Neuronal stem cell (in vitro differentiated cells): ENCODE measurements around the gene ZNF593.
A peak's percentile ranks its signal among the peaks of the same experiment; 100 is the strongest.

ENCODE experiments used
- DNase-seq: peaks from one replicate; pipeline ENCODE4 v3.0.0-alpha.2; 2013; ENCODE audit warnings: low spot score
- H2AFZ ChIP-seq: one replicate; pipeline ENCODE4 v1.6.1; 2013; ENCODE audit warnings: mild to moderate bottlenecking, low read length, inconsistent platforms
- H2AK5ac ChIP-seq: 2 replicates; pipeline ENCODE4 v1.6.1; 2013; ENCODE audit warnings: low read depth, mild to moderate bottlenecking, inconsistent platforms, low read length, moderate library complexity, mixed read lengths
- H2BK120ac ChIP-seq: 2 replicates; pipeline ENCODE4 v1.6.1; 2013; ENCODE audit warnings: low read depth, mild to moderate bottlenecking, inconsistent platforms, low read length, moderate library complexity, mixed read lengths
- H2BK12ac ChIP-seq: one replicate; pipeline ENCODE4 v1.6.1; 2013; ENCODE audit warnings: low read length, inconsistent platforms
- H2BK15ac ChIP-seq: 2 replicates; pipeline ENCODE4 v1.6.1; 2013; ENCODE audit warnings: mild to moderate bottlenecking, low read length, inconsistent platforms, mixed read lengths
- H2BK5ac ChIP-seq: one replicate; pipeline ENCODE4 v1.6.1; 2013; ENCODE audit warnings: inconsistent platforms, mild to moderate bottlenecking, low read length, moderate library complexity
- H3K14ac ChIP-seq: one replicate; pipeline ENCODE4 v1.6.1; 2013; ENCODE audit warnings: low read length, inconsistent platforms
- H3K18ac ChIP-seq: 2 replicates; pipeline ENCODE4 v1.6.1; 2013; ENCODE audit warnings: low read length, inconsistent platforms
- H3K23ac ChIP-seq: 2 replicates; pipeline ENCODE4 v1.6.1; 2013; ENCODE audit warnings: low read depth, mild to moderate bottlenecking, mixed read lengths, low read length, inconsistent platforms; ENCODE audit not compliant: poor library complexity
- H3K27ac ChIP-seq: replicated peaks from 3 replicates; pipeline ENCODE4 v1.5.1; 2013; ENCODE audit warnings: low read length, inconsistent platforms
- H3K27me3 ChIP-seq, 3 experiments: 2 replicates each; pipeline ENCODE4 v1.6.1; 2013; ENCODE audit warnings: low read length in 3 of 3, mild to moderate bottlenecking in 2 of 3, inconsistent platforms in 1 of 3, low read depth in 1 of 3, mixed read lengths in 1 of 3, moderate library complexity in 1 of 3; ENCODE audit not compliant: control insufficient read depth in 3 of 3, insufficient read depth in 3 of 3
- H3K36me3 ChIP-seq, 2 donors: replicated peaks in 1 of 2; 2 replicates each; pipeline ENCODE4 v1.6.1; 2013; ENCODE audit warnings: low read length in 2 of 2; ENCODE audit not compliant: control insufficient read depth in 2 of 2, insufficient read depth in 2 of 2
- H3K4ac ChIP-seq: 2 replicates; pipeline ENCODE4 v1.6.1; 2013; ENCODE audit warnings: inconsistent platforms, mild to moderate bottlenecking, low read length, moderate library complexity
- H3K4me1 ChIP-seq, 2 donors: 1 replicate in 1 of 2; 2 replicates in 1 of 2; pipeline ENCODE4 v1.6.1; 2013; ENCODE audit warnings: low read length in 2 of 2, low read depth in 1 of 2; ENCODE audit not compliant: control insufficient read depth in 2 of 2, insufficient read depth in 1 of 2
- H3K4me2 ChIP-seq: one replicate; pipeline ENCODE4 v1.6.1; 2013; ENCODE audit warnings: mild to moderate bottlenecking, low read length, inconsistent platforms; ENCODE audit not compliant: insufficient read depth, poor library complexity, severe bottlenecking
- H3K4me3 ChIP-seq, 2 donors: 2 replicates each; pipeline ENCODE4 v1.5.1; 2013; ENCODE audit warnings: low read length in 2 of 2, mild to moderate bottlenecking in 2 of 2, inconsistent platforms in 1 of 2, moderate library complexity in 1 of 2
- H3K79me1 ChIP-seq: one replicate; pipeline ENCODE4 v1.6.1; 2013; ENCODE audit warnings: low read depth, mild to moderate bottlenecking, inconsistent platforms, low read length, moderate library complexity
- H3K9ac ChIP-seq: one replicate; pipeline ENCODE4 v1.6.1; 2013; ENCODE audit warnings: mild to moderate bottlenecking, low read depth, low read length, inconsistent platforms; ENCODE audit not compliant: poor library complexity
- H3K9me3 ChIP-seq, 2 donors: replicated peaks in 1 of 2; 2 replicates each; pipeline versions ENCODE3 to v1.6.1; 2013; ENCODE audit warnings: low read length in 2 of 2, mild to moderate bottlenecking in 2 of 2, inconsistent platforms in 1 of 2, low read depth in 1 of 2, mixed read lengths in 1 of 2, moderate library complexity in 1 of 2; ENCODE audit not compliant: control insufficient read depth in 2 of 2, insufficient read depth in 1 of 2
- H4K8ac ChIP-seq: one replicate; pipeline ENCODE4 v1.6.1; 2013; ENCODE audit warnings: low read depth, mild to moderate bottlenecking, inconsistent platforms, low read length, moderate library complexity
- H4K91ac ChIP-seq: one replicate; pipeline ENCODE4 v1.6.1; 2013; ENCODE audit warnings: low read length, low read depth, mild to moderate bottlenecking, inconsistent platforms; ENCODE audit not compliant: poor library complexity
- WGBS, 2 donors: extraction: QIAGEN DNeasy Blood & Tissue Kit; methylation state at CpG; one replicate each; pipeline ENCODE4 v1.1.7; 2013; ENCODE audit warnings: missing lambda C conversion rate in 2 of 2, mixed read lengths in 1 of 2; ENCODE audit not compliant: insufficient read length in 2 of 2, insufficient replicate concordance in 1 of 2; ENCODE audit errors: extremely low coverage in 2 of 2; 5-methylcytosine and 5-hydroxymethylcytosine counted together

Gene ZNF593

DNA sequence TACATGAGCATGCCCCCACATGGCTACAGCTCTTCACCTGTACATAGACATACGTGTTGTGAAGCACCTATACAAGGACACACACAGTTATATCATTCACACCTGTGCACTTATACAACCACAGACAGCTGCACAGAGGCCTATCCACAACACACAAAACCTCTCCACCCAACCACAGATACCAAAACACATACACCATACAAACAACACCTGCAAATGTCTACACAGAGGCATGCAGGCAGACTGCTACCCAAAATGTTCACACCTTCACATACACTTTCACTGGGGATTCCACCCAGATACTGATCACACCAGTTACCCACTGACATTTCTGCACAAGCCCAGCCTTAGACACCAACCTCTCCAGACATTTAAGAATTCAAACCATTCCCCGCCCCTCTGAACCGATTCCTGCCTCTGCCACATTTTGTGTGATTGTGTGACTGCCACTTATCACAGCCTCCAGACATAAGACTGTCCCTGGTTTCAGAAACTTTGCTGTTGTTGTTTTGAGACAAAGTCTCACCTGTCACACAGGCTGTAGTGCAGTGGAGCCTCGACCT, 2.9 kb upstream of the ZNF593 start:
- H3K18ac ChIP-seq, result no peak overlapping the region
- no peak overlapping the region for H3K9ac ChIP-seq
- peaks cover 7 to 8% of the 10 kb centered on the region in 2 donors for H3K36me3 ChIP-seq
- H3K27ac ChIP-seq, result no peak overlapping the region
- H2BK15ac ChIP-seq, result peak overlapping the region; percentile 90
- peaks cover 3 to 19% (median 3%) of the 10 kb centered on the region in 3 experiments for H3K27me3 ChIP-seq
- H3K4me1 ChIP-seq, result peaks cover 28 to 49% of the 10 kb centered on the region in 2 donors
- WGBS, 2 donors, result no CpG with 5 or more reads among the region's 4 CpGs
- no peak overlapping the region for H3K14ac ChIP-seq
- no peak overlapping the region for H4K91ac ChIP-seq
- no peak for DNase-seq
- H3K4me2 ChIP-seq, result no peak overlapping the region
- no peak overlapping the region for H2BK12ac ChIP-seq
- H2BK120ac ChIP-seq, result no peak overlapping the region
- peaks cover 8% of the 10 kb centered on the region for H3K79me1 ChIP-seq
- H3K4ac ChIP-seq, result no peak overlapping the region
- no peak overlapping the region for H3K4me3 ChIP-seq
- no peak overlapping the region for H2BK5ac ChIP-seq
- no peaks in the 10 kb centered on the region for H3K9me3 ChIP-seq
- peak overlapping the region; percentile 66 for H2AK5ac ChIP-seq
- H3K23ac ChIP-seq, result no peak overlapping the region
- no peak overlapping the region for H4K8ac ChIP-seq
- no peak overlapping the region for H2AFZ ChIP-seq

DNA sequence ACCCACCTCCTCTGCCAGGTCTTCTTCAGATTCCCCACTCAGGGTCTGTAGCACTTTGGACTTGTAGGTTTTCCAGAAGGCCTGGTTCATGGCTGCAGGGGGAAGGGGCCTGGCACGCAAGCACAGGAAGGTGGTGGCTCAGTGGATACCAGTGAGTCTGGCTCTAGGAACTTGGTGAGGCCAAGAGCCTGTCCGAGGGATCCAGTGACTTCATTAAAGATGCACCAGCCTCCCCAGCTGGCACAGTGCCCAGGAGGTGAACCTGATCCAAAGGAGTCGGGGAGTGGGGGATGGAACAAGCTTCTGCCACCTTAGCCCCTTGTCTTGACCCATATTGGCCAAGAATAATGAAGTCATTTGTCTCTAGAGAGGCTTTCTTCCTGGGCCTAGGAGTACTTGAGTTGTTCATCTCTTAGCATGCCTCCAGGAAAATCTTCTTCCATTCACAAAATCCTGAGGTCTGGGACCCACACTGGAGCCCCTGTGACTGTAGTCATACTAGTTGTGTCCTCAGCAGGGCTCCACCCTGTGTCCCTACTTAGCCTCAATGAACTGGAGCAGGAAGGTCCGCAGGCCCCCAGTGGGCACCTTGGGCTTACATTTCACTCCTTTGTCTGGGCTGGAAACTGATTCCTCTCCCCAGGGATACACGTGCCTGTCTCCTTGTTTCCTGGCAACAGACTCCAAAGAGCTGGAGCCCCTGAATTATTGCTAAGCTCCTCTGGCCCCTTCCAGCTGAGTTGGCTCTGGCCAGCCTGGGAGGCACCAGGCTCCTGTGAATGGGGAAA, 1.1 kb upstream of the ZNF593 start, which contains the start of gene C1orf232:
Gene C1orf232, minus strand, starts transcription at position 554 of the 788 bp plus-strand sequence. Its CDS starts 464 bp downstream, at position 90.
- Histone ChIP-seq H2BK15ac (peak within 1 kb of the TSS; percentile 96), H2BK120ac (peak within 1 kb of the TSS; percentile 21), H4K91ac (peak within 1 kb of the TSS; percentile 92), H3K4me3 (peak within 1 kb of the TSS; percentile 70 to 87), H3K27ac (peak within 1 kb of the TSS; percentile 53), H3K18ac (peak within 1 kb of the TSS; percentile 95), H2BK5ac (peak within 1 kb of the TSS; percentile 99), H3K79me1 (peaks cover 8% of the 10 kb centered on the region), H3K9me3 (no peaks in the 10 kb centered on the region), H3K9ac (peak within 1 kb of the TSS; percentile 82), H2AK5ac (peak within 1 kb of the TSS; percentile 99), H3K4ac (peak within 1 kb of the TSS; percentile 53), H3K4me1 (peaks cover 28 to 48% of the 10 kb centered on the region in 2 donors), H3K27me3 (peaks cover 0 to 5% (median 3%) of the 10 kb centered on the region in 3 experiments), H2AFZ (peak within 1 kb of the TSS; percentile 97), H4K8ac (no peak within 1 kb of the TSS), H3K23ac (peak within 1 kb of the TSS; percentile 98), H3K36me3 (peaks cover 7 to 11% of the 10 kb centered on the region in 2 donors), H3K4me2 (peak within 1 kb of the TSS; percentile 98), H3K14ac (peak within 1 kb of the TSS; percentile 98), H2BK12ac (peak within 1 kb of the TSS; percentile 90)
- WGBS, 2 donors, result no CpG with 5 or more reads among the region's 5 CpGs
- DNase-seq, result no peak

DNA sequence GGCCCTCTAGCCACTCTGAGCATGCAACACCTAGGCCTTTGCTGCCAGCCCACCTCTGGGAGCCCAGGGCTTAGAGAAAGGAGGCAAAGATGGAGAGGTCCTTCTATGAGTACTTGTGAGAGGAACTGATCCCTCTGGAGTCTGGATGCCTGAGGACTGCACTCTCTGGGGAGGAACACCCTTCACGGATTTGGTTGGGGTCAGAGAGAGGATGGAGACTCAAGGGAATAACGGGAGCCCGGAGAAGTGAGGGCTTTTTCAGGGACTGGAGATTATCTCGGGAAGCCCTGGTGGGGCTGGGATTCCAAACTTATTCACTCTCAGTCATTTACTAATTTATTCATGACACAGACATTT, 532 bp upstream of the ZNF593 start:
- Histone ChIP-seq H2BK120ac (no peak overlapping the region), H3K9ac (no peak overlapping the region), H3K36me3 (peaks cover 7 to 11% of the 10 kb centered on the region in 2 donors), H4K8ac (no peak overlapping the region), H3K4me3 (peak overlapping the region in 1 of 2 donors; percentile 70), H3K23ac (no peak overlapping the region), H3K27me3 (peaks cover 0 to 3% (median 0%) of the 10 kb centered on the region in 3 experiments), H3K14ac (no peak overlapping the region), H2AK5ac (peak overlapping the region; percentile 0), H3K79me1 (peaks cover 8% of the 10 kb centered on the region), H3K4me1 (peaks cover 28 to 46% of the 10 kb centered on the region in 2 donors), H2BK15ac (no peak overlapping the region), H2BK5ac (peak overlapping the region; percentile 99), H3K4me2 (peak overlapping the region; percentile 98), H3K18ac (no peak overlapping the region), H3K27ac (peak overlapping the region; percentile 53), H3K4ac (no peak overlapping the region), H4K91ac (no peak overlapping the region), H2BK12ac (no peak overlapping the region), H3K9me3 (no peaks in the 10 kb centered on the region), H2AFZ (peak overlapping the region; percentile 97)
- no CpG with 5 or more reads among the region's 4 CpGs for WGBS, 2 donors
- DNase-seq, result no peak

DNA sequence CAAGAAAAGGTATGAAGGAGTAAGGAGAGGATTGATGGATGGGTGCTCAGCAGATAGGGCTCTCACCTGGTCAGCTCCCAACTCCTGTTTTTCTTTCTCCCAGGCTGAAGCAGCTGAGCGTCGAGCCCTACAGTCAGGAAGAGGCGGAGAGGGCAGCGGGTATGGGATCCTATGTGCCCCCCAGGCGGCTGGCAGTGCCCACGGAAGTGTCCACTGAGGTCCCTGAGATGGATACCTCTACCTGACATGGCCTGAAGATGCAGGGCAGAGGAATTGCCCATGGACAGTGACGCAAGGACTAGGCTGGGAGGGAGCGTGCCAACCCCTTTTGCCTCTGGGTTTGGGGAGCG, 739 bp downstream of the ZNF593 start:
- Histone ChIP-seq H2BK12ac (no peak overlapping the region), H3K4me3 (peak overlapping the region; percentile 70 to 87), H4K91ac (no peak overlapping the region), H3K36me3 (peaks cover 7 to 11% of the 10 kb centered on the region in 2 donors), H3K9ac (no peak overlapping the region), H3K23ac (no peak overlapping the region), H3K4me2 (peak overlapping the region; percentile 98), H3K79me1 (peaks cover 8% of the 10 kb centered on the region), H2AFZ (peak overlapping the region; percentile 97), H2BK15ac (no peak overlapping the region), H4K8ac (no peak overlapping the region), H3K18ac (no peak overlapping the region), H3K4me1 (peaks cover 23 to 36% of the 10 kb centered on the region in 2 donors), H2AK5ac (peak overlapping the region; percentile 86), H2BK5ac (no peak overlapping the region), H2BK120ac (no peak overlapping the region), H3K27me3 (peaks cover 0 to 3% (median 0%) of the 10 kb centered on the region in 3 experiments), H3K4ac (no peak overlapping the region), H3K14ac (no peak overlapping the region), H3K9me3 (no peaks in the 10 kb centered on the region), H3K27ac (no peak overlapping the region)
- WGBS, 2 donors, result no CpG with 5 or more reads among the region's 9 CpGs
- DNase-seq, result no peak
